ENCODE measurements around the gene SUN3. TPM values are rescaled to one million over a fixed set of nuclear protein-coding genes. Genes with fewer than 3 reads are reported as not detected.
A peak's percentile ranks its signal among the peaks of the same experiment; 100 is the strongest.

SUN3 gene
- total and polyA plus RNA-seq, 9 of the 15 experiments (the other 6 are each of a cell fraction or from before 2014, with no cell fraction given), result 0.04 to 0.06 TPM; not detected in 7

DNA sequence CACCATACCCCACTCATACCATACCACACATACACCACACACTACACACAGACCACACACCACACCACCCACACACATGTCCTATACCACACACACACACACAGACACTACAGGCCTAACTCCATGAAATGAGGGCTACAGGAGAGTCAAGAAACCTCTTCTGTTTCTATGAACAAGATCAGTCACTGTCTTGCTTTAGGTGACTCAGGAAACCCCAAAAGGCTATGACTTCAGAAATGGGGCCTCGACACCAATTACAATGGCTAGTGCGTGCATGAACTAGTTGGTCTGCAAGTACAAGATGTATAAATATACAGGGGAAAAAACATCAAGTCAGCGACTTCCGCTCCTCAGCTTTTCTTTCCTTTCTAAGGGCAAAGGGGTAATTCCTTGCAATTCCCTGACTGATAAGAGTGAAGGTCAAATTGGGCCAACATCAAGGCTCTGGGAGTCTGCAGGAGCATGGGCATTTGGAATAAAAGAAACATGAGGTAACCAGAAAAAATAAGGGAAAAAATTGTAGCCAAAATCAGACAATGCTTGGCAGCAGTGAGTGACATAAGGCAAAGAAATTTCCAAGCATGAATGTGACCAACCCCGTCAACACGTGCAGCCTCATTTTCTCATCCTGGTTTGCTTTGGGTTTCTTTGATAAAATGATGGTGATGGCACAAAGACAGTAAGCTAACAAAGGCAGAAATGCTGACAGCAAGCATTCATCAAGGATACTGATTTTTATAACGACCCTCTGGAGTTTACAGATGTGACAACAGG, 82.1 kb downstream of the SUN3 start:
- WGBS (ENCODE audit: insufficient coverage, low coverage, missing lambda C conversion rate), result 0% methylated on average over 7 of the region's 7 CpGs
- in situ Hi-C loops (cut with MboI), result no loop called here
- no peaks in the 10 kb centered on the region; a peak in 1 of 5 replicates for H3K4me1 ChIP-seq (replicated peaks in 1 of 2; ENCODE audit: control insufficient read depth in 2 of 2, insufficient read depth in 2 of 2, low read length in 2 of 2)
- FAIRE-seq (peak; percentile 23), ATAC-seq (no peak), DNase-seq (ENCODE audit: extremely low read depth in 1 of 4, low spot score in 3 of 4) (no peak)
- no peaks in the 10 kb centered on the region for H3K9me3 ChIP-seq (replicated peaks; ENCODE audit: control insufficient read depth, insufficient read depth, low read depth, low read length)
- no peak overlapping the region for H3K9ac ChIP-seq (ENCODE audit: insufficient read depth in 1 of 2, low read depth in 2 of 2, low read length in 2 of 2)
- ChIA-PET POLR2A (no interaction called here), CTCF (ENCODE audit: low intra/inter-chr PET ratio) (interaction anchor here (0.6 to 3.0 kb wide), 4 partner anchors 22 to 208 kb away, joined by 3 to 39 read pairs (median 8); no protein-coding TSS in a partner anchor)
- no peak overlapping the region for H3K4me3 ChIP-seq
- no TSS peak for BruUV-seq (replicated peaks)
- no peak overlapping the region for H3K27ac ChIP-seq (ENCODE audit: extremely low read depth, low read depth, low read length)
- H4K20me1 ChIP-seq (replicated peaks; ENCODE audit: control insufficient read depth, insufficient read depth, low read length), result no peaks in the 10 kb centered on the region; the same call in none of the 2 replicates
- no peaks in the 10 kb centered on the region for H3K36me3 ChIP-seq (ENCODE audit: control insufficient read depth, insufficient read depth, low read length)
- no peak overlapping the region for H2AFZ ChIP-seq (ENCODE audit: low read depth, low read length)
- TF ChIP-seq THRAP3 (IDR thresholded peaks at IDR 0.05; ENCODE audit: borderline replicate concordance), result no peak
- TF ChIP-seq, protein P1, sequence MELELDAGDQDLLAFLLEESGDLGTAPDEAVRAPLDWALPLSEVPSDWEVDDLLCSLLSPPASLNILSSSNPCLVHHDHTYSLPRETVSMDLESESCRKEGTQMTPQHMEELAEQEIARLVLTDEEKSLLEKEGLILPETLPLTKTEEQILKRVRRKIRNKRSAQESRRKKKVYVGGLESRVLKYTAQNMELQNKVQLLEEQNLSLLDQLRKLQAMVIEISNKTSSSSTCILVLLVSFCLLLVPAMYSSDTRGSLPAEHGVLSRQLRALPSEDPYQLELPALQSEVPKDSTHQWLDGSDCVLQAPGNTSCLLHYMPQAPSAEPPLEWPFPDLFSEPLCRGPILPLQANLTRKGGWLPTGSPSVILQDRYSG (tag; conservative IDR thresholded peaks at IDR 0.05; ENCODE audit: low read depth), result no peak
- no peak for TF ChIP-seq E2F3 (CRISPR knock-in tag; IDR thresholded peaks at IDR 0.05)
- TF ChIP-seq RAD51 (IDR thresholded peaks at IDR 0.05; ENCODE audit: borderline replicate concordance, low read depth), result no peak
- TF ChIP-seq, protein P2, sequence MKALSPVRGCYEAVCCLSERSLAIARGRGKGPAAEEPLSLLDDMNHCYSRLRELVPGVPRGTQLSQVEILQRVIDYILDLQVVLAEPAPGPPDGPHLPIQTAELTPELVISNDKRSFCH (CRISPR knock-in tag; IDR thresholded peaks at IDR 0.05), result no peak
- TF ChIP-seq, protein P2 (tag; IDR thresholded peaks at IDR 0.05), result no peak
- no peak for TF ChIP-seq U2AF2 (optimal IDR thresholded peaks at IDR 0.05; ENCODE audit: low read depth, low read length)
- no peak for TF ChIP-seq ZNF668 (CRISPR knock-in tag; IDR thresholded peaks at IDR 0.05)
- no peak for TF ChIP-seq TCF7L2 (IDR thresholded peaks at IDR 0.05; ENCODE audit: low read depth, low read length)
- no peaks in the 10 kb centered on the region for H3K79me2 ChIP-seq (ENCODE audit: control insufficient read depth, insufficient read depth, low read length)
- H3K27me3 ChIP-seq (ENCODE audit: control insufficient read depth in 2 of 2, insufficient read depth in 2 of 2, low read length in 2 of 2), result peaks cover 10 to 41% of the 10 kb centered on the region in 2 experiments; a peak in 4 of 5 replicates
- H3K9me1 ChIP-seq (ENCODE audit: control insufficient read depth, insufficient read depth, low read length), result no peaks in the 10 kb centered on the region
- H3K4me2 ChIP-seq (ENCODE audit: insufficient read depth, low read length), result no peak overlapping the region
- intact Hi-C loops (cut with micrococcal nuclease), result loop anchor here (5.0 kb wide), 2 partner anchors 206 to 1906 kb away; no protein-coding TSS in a partner anchor
